Measurements from ENCODE around the gene CTTN.
"Not testable (repeated sequence)": the region's sequence is repeated elsewhere in the genome, so short reads cannot be mapped to it uniquely, and the experiment has no call there.

Gene CTTN

GRCh38 chr11:70429428-70429705 is 31.0 kb downstream of the CTTN start:
- no peak for DNase-seq (ENCODE audit: low spot score)

- no peak for DNase-seq (ENCODE audit: low spot score)
Observed at GRCh38 chr11:70429724-70430521, 31.6 kb downstream of the CTTN start.

DNA sequence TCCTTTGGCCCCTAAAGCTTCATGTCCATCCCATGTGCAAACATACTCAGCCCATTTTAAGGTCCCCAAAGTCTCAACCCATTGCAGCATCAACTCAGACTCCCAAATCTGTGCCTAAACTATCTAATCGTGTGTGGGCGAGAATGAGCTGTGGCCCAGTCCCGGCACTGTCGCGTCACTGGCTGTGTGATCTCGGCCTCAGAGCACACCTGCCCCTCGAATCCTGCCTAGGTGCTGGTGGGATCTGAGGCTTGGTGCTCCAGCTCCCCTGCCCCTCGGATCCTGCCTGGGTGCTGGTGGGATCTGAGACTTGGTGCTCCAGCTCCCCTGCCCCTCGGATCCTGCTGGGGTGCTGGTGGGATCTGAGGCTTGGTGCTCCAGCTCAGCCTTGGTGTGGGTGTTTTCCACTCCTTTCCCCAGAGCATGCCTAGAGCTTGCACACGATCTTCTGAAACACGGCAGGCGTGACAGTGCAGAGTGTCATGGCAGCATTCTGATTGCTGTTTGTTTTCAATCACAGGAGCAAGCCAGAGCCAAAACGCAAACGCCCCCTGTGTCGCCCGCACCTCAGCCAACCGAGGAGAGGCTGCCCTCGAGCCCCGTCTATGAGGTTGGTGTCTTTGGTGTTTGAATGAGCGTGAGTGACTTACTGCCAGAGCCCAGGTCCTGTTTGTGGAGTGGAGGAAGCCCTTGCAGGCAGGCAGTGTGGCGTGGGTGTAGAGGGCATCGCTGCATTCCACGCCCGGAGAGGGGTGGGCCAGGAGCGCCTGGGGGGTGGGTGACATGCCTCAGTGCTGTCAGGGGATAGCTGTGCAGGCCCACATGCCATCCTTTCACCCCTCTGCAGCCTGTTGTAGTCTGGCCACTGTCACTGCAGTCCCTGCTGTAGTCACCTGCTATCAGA is 32.6 kb downstream of the CTTN start:
- no peak for DNase-seq (ENCODE audit: low spot score)

DNA sequence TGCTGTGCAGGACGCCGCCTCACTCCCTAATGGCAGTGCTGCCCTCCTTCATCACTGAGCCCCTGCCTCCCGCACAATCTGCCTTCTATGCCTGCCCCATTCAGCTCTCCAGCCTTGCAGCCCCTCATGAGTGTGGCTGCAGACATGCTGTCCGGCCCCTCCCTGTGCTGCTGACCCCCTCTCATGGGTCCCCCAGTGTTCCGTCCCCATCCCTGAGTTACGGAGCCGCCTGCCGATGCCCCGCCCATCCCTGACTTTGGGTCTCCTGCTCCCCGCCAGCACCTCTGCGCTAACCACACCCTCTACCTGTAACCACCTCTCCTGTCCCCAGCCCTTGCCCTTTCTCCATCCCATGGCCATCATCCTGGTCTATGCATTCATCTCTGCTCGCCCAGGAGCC is 33.3 kb downstream of the CTTN start:
- no peak for DNase-seq (ENCODE audit: low spot score)

DNA sequence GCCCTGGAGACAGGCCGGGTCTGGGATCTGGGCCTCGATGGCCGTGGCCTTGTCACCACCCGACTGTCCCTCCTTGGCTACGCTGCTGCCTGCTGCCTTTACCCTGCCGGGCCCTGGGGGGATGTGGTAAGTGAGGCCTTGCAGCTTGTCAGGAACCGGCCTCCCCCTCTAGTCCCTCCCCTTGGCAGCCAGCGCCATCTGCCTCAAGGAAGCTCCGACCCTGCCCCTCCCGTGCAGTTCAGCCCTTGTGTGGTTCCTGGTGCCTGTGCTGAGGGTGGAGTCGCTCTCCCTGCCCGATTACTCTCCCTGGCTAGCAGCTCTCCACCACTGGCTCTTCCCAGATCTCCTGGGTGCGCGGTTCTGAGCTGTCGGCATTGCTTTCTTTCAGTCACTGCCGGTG is 33.7 kb downstream of the CTTN start:
- no peak for DNase-seq (ENCODE audit: low spot score)

DNA sequence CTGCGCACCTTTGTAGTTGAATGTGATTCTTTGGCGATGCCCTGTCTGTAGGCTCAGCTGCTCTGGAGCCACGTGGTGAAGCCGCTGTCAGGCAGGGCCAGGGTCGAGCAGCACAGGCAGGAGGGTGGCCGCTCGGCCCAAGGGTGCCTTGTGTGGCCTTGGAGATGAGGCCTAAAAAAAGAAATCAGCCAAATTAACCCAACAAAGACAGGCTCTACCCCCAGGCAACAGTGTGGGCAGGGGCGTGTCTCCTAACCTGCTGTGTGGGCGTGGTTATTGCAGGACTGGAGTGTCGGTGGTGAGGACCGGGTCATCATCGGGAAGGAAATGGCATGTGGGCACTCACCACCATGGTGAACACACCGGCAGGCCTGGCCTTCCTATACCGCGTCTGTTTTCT is 34.3 kb downstream of the CTTN start:
- no peak for DNase-seq (ENCODE audit: low spot score)

DNA sequence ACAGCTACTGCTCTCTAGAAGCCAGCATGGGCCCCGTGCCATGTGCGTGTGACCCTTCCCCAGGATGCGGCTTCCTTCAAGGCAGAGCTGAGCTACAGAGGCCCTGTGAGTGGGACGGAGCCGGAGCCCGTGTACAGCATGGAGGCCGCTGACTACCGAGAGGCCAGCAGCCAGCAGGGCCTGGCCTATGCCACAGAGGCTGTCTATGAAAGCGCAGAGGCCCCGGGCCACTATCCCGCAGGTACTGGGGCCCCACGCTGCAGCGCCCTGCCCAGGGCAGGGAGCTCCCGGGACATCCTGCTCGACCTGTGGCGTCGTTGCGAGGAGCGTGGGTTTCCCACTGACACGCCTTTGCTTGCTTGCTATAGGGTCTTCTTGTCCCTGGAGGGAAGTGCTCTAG is 34.7 kb downstream of the CTTN start:
- no peak for DNase-seq (ENCODE audit: low spot score)

DNA sequence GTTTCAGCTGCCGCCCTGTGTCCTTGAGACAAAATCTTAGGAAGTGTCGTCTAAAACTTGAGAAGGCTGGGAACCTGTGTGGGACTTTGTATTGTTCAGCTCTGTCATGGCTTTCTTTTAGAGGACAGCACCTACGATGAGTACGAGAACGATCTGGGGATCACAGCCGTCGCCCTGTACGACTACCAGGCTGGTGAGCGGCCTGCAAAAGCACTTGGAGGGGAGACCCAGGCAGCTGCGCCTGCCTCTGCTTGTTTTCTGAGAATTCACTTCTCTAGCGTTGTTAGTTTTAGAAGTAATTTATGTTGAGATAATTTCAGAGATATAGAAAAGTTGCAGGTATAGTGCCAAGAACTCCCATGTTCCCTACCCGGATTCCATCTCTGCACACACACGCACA is 35.2 kb downstream of the CTTN start:
- DNase-seq (ENCODE audit: low spot score): no peak

DNA sequence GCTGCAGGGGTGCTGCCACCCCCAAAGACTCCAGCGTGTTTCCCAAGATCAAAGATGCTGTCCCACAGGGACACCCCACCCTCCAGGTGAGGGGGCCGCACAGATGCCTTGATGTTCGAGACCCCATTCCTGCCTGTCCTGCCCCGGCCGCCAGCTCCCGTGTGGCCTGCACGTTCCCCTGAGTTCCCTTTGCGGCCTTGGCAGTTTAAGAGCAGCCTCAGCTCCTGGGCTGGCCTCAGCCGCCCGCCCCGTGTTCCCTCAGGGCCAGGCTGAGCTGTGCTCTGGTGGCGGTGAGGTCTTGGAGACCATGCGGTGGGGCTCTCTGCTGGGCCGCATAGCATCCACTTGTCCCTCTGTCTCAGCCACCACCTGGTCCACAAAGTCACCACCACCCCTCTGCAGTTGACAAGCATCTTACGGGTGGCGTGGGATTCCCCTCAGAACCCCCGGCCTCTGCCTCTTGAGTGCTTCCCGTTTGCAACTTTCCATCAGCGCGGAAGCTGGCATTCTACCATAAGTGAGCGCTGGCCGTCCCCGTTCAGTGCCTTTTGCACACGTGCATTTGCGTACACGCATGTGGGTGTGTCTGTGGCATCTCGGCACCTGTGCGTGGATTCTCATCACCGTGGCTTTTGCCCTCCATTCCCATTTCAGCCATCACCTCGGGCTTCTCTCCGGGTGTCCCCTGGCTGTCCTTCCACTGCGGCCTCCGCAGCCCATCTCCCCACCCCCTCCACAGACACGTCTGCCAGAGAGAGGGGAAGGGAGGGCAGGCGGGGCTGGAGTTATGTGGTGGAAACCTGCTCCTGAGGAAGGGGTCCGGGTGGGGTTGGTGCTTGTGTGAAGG is 35.9 kb downstream of the CTTN start:
- DNase-seq (ENCODE audit: low spot score): no peak

DNA sequence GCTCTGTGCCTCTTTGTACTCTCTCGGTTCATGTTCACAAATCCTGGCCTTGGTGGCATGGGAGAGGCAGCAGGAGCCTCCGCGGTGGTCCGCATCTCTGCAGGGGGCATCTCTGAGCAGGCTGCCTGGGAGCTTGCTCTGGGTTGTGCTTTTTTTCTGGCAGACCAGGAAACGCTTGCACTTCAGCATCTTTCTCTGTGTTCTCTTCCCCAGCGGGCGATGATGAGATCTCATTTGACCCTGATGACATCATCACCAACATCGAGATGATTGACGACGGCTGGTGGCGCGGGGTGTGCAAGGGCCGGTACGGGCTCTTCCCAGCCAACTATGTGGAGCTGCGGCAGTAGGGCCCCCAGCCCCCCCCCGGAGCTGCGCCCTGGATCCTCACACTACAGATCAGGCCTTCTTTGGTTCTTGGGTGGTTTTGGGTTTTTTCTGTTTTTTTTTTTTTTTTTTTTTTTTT is 36.5 kb downstream of the CTTN start:
- DNase-seq (ENCODE audit: low spot score): no peak

DNA sequence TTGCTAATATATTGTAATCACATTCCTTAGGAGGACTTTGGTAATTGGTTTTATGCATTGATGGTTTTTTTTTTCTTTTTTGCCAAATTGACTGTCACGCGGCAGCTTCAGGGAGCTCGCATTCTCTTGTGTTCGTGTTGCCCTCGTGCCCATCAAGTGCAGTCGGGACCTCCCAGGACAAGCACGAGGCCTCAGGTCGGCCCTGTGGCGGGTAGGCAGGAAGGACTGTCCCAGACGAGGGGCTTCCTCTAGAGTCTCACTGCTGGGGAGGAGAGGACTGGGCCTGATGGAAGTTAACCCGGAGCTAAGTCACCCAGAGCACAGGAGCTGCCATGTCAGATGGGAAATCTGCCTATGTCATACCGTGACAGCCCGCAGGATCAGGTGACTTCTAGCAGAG is 37.0 kb downstream of the CTTN start:
- no peak for DNase-seq (ENCODE audit: low spot score)

DNA sequence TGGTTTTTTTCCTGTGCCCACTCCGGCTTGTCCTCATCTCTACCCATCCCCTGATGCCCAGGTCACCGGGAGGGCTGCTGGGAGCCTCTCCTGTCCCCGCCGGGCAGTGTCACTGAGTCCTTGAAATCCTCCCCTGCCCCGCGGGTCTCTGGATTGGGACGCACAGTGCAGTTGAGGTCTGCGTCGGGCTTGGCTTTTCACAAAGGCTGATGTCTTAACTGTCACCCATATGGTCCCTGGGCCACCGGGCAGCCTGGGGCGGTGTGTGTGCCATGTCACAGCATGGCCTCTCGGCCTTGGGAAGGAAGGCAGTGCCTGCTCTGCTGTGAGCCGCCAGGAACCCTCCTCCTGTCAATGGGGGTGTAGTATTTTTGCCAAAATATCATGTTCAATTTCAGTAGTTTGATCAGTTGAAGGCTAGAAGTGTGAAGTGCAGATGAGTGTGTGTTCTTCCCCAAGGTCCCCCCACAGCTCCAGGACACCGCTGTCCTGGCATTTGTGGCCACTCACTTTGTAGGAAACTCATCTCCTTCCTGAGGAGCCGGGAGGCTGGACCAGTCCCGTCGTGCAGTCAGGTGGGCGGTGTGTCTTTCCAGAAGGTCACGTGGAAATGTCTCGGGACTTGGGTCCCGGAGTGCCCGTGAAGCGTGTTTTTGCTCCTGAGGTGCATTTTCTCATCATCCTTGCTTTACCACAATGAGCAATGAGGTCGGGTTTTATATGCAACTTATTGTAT is 37.6 kb downstream of the CTTN start:
- no peak for DNase-seq (ENCODE audit: low spot score)

- DNase-seq (ENCODE audit: low spot score): no peak
Observed at GRCh38 chr11:70436501-70436860, 38.2 kb downstream of the CTTN start.

GRCh38 chr11:70437111-70437784 is 38.9 kb downstream of the CTTN start:
- no peak for DNase-seq (ENCODE audit: low spot score)

DNA sequence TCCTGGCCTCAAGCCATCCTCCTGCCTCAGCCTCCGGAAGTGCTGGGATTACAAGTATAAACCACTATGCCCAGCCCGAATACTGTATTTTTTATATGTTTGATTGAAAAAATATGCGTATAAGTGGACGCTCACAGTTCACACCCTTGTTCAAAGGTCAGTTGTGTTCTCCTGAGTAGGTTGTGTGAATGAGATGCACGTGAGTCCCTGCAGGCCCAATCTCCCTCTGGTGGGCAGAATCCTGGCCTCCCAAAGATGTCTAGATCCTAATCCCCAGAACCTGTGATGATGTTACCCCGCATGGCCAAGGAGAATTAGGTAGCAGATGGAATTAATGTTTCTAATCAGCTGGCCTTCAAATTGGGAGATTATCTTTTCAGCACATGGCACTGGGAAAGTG is 41.9 kb downstream of the CTTN start:
- DNase-seq (ENCODE audit: low spot score): no peak

GRCh38 chr11:70443773-70444030 is 45.4 kb downstream of the CTTN start:
- DNase-seq (ENCODE audit: low spot score): no peak

DNA sequence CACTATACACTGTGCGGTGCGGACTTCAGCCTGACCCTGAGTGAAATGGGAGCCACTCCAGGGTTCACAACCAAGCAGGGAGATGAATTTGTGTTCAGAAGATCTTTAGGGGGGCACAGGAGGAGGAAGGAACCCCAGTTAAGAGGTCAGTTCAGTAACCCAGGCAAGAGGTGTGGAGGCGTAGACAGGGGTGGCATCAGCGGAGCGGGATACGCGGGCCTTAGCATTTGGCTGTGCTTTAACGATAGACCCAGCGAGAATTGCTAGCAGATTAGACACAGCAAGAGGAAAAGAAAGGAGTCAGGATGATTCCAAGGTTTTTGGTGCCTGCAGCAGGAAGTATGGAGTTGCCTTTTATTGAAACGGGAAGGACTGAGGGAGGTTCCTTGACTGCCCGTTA is 46.8 kb downstream of the CTTN start:
- no peak for DNase-seq (ENCODE audit: low spot score)

DNA sequence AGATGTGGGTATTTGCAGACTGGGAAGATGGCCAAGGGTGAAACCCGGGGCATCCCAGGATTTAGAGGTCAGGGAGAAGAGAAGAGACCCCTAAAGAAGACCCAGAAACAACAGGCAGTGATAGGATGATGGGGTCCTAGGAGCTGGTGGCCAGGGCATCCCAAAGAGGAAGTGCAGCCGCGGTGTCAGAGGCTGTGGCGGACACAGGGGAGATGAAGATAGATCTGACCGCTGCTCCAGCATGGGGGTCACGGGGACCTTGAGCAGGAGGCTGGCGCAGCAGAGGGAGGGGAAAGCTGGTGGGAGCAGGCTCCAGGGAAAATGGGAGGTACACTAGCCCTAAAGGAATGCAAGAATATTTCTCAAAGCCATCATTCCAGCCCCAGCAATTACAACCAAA is 47.3 kb downstream of the CTTN start:
- DNase-seq (ENCODE audit: low spot score): no peak

DNA sequence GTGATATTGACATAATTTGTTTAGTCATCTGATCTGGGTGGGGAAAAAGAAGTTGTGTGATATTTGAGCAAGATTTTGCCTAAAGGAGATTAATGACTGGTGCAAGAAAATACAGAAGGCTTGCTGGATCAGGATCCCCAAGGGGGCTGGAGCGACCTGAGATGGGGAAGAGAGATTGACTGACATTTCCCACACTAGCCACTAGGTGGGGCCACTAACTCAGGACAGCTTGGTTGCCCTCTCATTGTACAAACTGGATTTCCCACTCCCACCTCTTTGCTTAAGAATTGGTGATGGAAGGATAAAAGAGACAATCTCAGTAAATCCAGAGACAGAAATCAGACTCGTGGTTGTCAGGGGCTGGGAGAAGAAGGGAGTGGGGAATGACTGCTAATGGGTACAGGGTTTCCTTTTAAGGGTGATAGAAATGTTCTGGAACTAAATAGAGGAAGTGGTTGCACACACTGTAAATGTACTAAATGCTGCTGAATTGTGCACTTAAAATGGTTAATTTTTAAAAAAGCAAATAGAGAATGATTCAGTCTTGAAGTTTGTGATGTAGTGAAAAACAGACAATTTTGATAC is 50.7 kb downstream of the CTTN start:
- DNase-seq (ENCODE audit: low spot score): peak; percentile 29

GRCh38 chr11:70454197-70454767 is 56.0 kb downstream of the CTTN start:
- no peak for DNase-seq (ENCODE audit: low spot score)

DNA sequence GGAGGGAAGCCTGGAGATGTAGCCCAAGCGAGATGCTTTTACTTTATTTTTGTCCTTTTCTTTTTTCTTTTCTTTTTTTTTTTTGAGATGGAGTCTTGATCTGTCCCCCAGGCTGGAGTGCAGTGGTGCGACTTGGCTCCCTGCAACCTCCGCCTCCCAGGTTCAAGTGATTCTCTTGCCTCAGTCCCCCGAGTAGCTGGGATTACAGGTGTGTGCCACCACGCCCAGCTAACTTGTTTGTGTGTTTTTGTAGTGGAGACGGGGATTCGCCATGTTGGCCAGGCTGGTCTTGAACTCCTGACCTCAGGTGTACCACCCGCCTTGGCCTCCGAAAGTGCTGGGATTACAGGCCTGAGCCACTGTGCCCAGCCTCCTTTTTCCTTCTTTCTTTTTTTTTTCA is 56.5 kb downstream of the CTTN start:
- DNase-seq (ENCODE audit: low spot score): not testable (repeated sequence)
